SKM-1 treated with dmso at 0.1 percent for 144 hours (cell line): ENCODE data around the gene FAM131B.
"Not testable (repeated sequence)": the region's sequence is repeated elsewhere in the genome, so short reads cannot be mapped to it uniquely, and the experiment has no call there.

Experiments
- DNase-seq: peaks from one replicate; lab custom pipeline; 2025; ENCODE audit not compliant: unreplicated experiment; lab: John Stamatoyannopoulos, UW

Gene FAM131B

GRCh38 chr7:143362131-143363015 is at the start of gene FAM131B:
Gene FAM131B, minus strand, starts transcription at chr7:143362713. Its CDS starts 110 bp downstream, at chr7:143362603.
- no peak for DNase-seq

GRCh38 chr7:143411976-143412708 is 49.6 kb upstream of the FAM131B start:
- DNase-seq: peak; percentile 19

GRCh38 chr7:143410521-143411004 is 48.0 kb upstream of the FAM131B start:
- peak; percentile 85 for DNase-seq

GRCh38 chr7:143408686-143409561 is 46.4 kb upstream of the FAM131B start, which contains the start of gene EPHA1:
Gene EPHA1, minus strand, starts transcription at chr7:143408856. Its CDS starts 51 bp downstream, at chr7:143408805.
- peak; percentile 40 for DNase-seq

GRCh38 chr7:143408252-143408685 is 45.8 kb upstream of the FAM131B start:
- no peak for DNase-seq

GRCh38 chr7:143407287-143408251 is 45.1 kb upstream of the FAM131B start:
- DNase-seq: peak; percentile 21

GRCh38 chr7:143406002-143406357 is 43.5 kb upstream of the FAM131B start:
- DNase-seq: no peak

- no peak for DNase-seq
These were observed 42.9 kb upstream of the FAM131B start for GRCh38 chr7:143405173-143406001.

- DNase-seq: not testable (repeated sequence)
These were observed 39.7 kb upstream of the FAM131B start for GRCh38 chr7:143402233-143402632.

GRCh38 chr7:143401265-143401664 is 38.8 kb upstream of the FAM131B start:
- no peak for DNase-seq

GRCh38 chr7:143399642-143400041 is 37.1 kb upstream of the FAM131B start:
- no peak for DNase-seq

GRCh38 chr7:143399151-143399550 is 36.6 kb upstream of the FAM131B start:
- no peak for DNase-seq

- no peak for DNase-seq
These were observed 36.1 kb upstream of the FAM131B start for GRCh38 chr7:143398616-143399015.

GRCh38 chr7:143397710-143398530 is 35.4 kb upstream of the FAM131B start:
- no peak for DNase-seq

- no peak for DNase-seq
These were observed 34.4 kb upstream of the FAM131B start for GRCh38 chr7:143396625-143397556.

- no peak for DNase-seq
These were observed 33.7 kb upstream of the FAM131B start for GRCh38 chr7:143396182-143396581.
